Right atrium auricular region (tissue), 2 donors: ENCODE data around the gene JSRP1. TPM values are rescaled to one million over a fixed set of nuclear protein-coding genes. Genes with fewer than 3 reads are reported as not detected.
"Not testable (repeated sequence)": the region's sequence is repeated elsewhere in the genome, so short reads cannot be mapped to it uniquely, and the experiment has no call there.

Experiments
- DNase-seq: peaks from one replicate; pipeline ENCODE4 v3.0.0-alpha.2; 2019; ENCODE audit warnings: low spot score
- H3K27ac ChIP-seq, 2 donors: fragments of 200-600 bp; sonication (generic); 1 replicate in 1 of 2; 2 replicates in 1 of 2; pipeline ENCODE4 v1.5.1; 2016 to 2019
- H3K27me3 ChIP-seq, 2 donors: fragments of 200-600 bp; sonication (generic); one replicate each; pipeline versions ENCODE4 v1.5.1 to v1.6.0; 2017 to 2019
- H3K36me3 ChIP-seq: fragments of 200-600 bp; sonication (generic); one replicate; pipeline ENCODE4 v1.5.1; 2016
- H3K4me1 ChIP-seq, 2 donors: fragments of 200-600 bp; sonication (generic); one replicate each; pipeline versions ENCODE4 v1.5.1 to v1.6.0; 2017 to 2019
- H3K4me3 ChIP-seq, 2 donors: fragments of 200-600 bp; sonication (generic); 1 replicate in 1 of 2; 2 replicates in 1 of 2; pipeline ENCODE4 v1.5.1; 2017 to 2019; ENCODE audit warnings: mild to moderate bottlenecking in 1 of 2, moderate library complexity in 1 of 2
- H3K9me3 ChIP-seq, 2 donors: fragments of 200-600 bp; sonication (generic); one replicate each; pipeline ENCODE4 v1.5.1; 2019
- CTCF ChIP-seq, 2 donors: fragments of 200-600 bp; sonication (generic); IDR thresholded peaks; one replicate each; pipeline ENCODE4 v1.5.1; 2019; ENCODE audit warnings: antibody characterized with exemption in 2 of 2
- total RNA-seq, 2 donors: library from RNA; depleted of rRNA; stranded (reverse); fragments of >200 nt; gene quantifications; one replicate each; pipeline ENCODE4 v1.1.0, GENCODE V29; 2016

The JSRP1 gene
- total RNA-seq, 2 donors from 2014 or later, result 0.39 TPM; not detected in 1

- peak overlapping the region in 1 of 2 donors; percentile 45 for H3K4me3 ChIP-seq
- TF ChIP-seq CTCF (IDR thresholded peaks at IDR 0.05), result no peak
- peaks cover 0 to 17% of the 10 kb centered on the region in 2 donors for H3K4me1 ChIP-seq
- H3K9me3 ChIP-seq, result no peaks in the 10 kb centered on the region
- no peaks in the 10 kb centered on the region for H3K36me3 ChIP-seq
- no peak for DNase-seq
- peak overlapping the region in 1 of 2 donors; percentile 46 for H3K27ac ChIP-seq
- no peaks in the 10 kb centered on the region for H3K27me3 ChIP-seq
Measured at GRCh38 chr19:2282862-2283237, 26.6 kb upstream of the JSRP1 start.

- Histone ChIP-seq H3K9me3 (no peaks in the 10 kb centered on the region), H3K4me1 (peaks cover 0 to 17% of the 10 kb centered on the region in 2 donors), H3K27me3 (no peaks in the 10 kb centered on the region), H3K4me3 (peak within 1 kb of the TSS; percentile 24 to 45), H3K36me3 (no peaks in the 10 kb centered on the region), H3K27ac (peak within 1 kb of the TSS; percentile 33 to 46)
- no peak for TF ChIP-seq CTCF (IDR thresholded peaks at IDR 0.05)
- DNase-seq, result peak; percentile 84
Measured at GRCh38 chr19:2282062-2282861, 26.0 kb upstream of the JSRP1 start, which contains the start of gene PEAK3. Gene PEAK3 (minus strand): TSS chr19:2282175. CDS start chr19:2280931, 1,244 bp downstream.

GRCh38 chr19:2281265-2282061 lies 25.2 kb upstream of the JSRP1 start:
- DNase-seq, H3K9me3 ChIP-seq, H3K27me3 ChIP-seq, H3K36me3 ChIP-seq: not testable (repeated sequence)
- H3K4me1 ChIP-seq, result peaks cover 0 to 18% of the 10 kb centered on the region in 2 donors
- H3K27ac ChIP-seq, result peak overlapping the region; percentile 33 to 46
- peak overlapping the region; percentile 24 to 45 for H3K4me3 ChIP-seq

GRCh38 chr19:2280633-2281264 lies 24.5 kb upstream of the JSRP1 start:
- Histone ChIP-seq H3K36me3 (peaks cover 7% of the 10 kb centered on the region), H3K4me3 (no peak overlapping the region), H3K27me3 (no peaks in the 10 kb centered on the region), H3K4me1 (peaks cover 0 to 25% of the 10 kb centered on the region in 2 donors), H3K9me3 (no peaks in the 10 kb centered on the region), H3K27ac (no peak overlapping the region)
- TF ChIP-seq CTCF (IDR thresholded peaks at IDR 0.05), result no peak
- DNase-seq, result no peak

- no peak overlapping the region for H3K27ac ChIP-seq
- H3K4me1 ChIP-seq, result peaks cover 0 to 44% of the 10 kb centered on the region in 2 donors
- no peaks in the 10 kb centered on the region for H3K27me3 ChIP-seq
- H3K36me3 ChIP-seq, result peaks cover 7% of the 10 kb centered on the region
- no peaks in the 10 kb centered on the region for H3K9me3 ChIP-seq
- H3K4me3 ChIP-seq, result no peak overlapping the region
- no peak for TF ChIP-seq CTCF (IDR thresholded peaks at IDR 0.05)
- no peak for DNase-seq
Measured at GRCh38 chr19:2278459-2279158, 22.4 kb upstream of the JSRP1 start.
